Measurements from ENCODE around the gene PRXL2B. TPM values are rescaled to one million over a fixed set of nuclear protein-coding genes. Genes with fewer than 3 reads are reported as not detected.
"Not testable (repeated sequence)": the region's sequence is repeated elsewhere in the genome, so short reads cannot be mapped to it uniquely, and the experiment has no call there.

PRXL2B gene
- total RNA-seq, 1 donor from 2014 or later = 7.3 TPM

GRCh38 chr1:2550309-2550861, 36.2 kb upstream of the PRXL2B start:
- DNase-seq = not testable (repeated sequence)

DNA sequence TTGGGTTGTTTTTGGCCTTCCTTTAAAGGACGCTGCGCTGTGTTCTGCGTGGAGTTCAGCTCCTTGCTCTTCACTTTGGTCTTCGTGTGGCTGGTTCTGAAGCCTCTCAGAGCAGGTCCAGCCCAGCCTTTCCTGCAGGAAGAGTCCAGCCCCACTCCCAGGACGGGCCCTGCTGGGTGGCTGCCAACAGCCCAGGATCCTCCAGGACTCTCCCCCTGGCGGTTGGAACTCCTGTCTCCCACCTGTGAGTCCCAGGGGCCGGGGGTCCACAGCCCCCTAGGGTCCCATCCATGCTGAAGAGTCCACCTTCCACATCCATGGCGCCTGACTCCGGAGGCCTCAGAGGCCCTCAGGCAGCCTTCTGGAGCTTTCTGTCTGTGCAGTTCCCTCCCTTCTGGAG, 35.0 kb upstream of the PRXL2B start:
- DNase-seq = not testable (repeated sequence)

GRCh38 chr1:2552189-2552588, 34.4 kb upstream of the PRXL2B start:
- no peak for DNase-seq

- DNase-seq = not testable (repeated sequence)
Observed at GRCh38 chr1:2553076-2553475, 33.5 kb upstream of the PRXL2B start.

- no peak for DNase-seq
Observed at GRCh38 chr1:2553871-2554620, 32.5 kb upstream of the PRXL2B start.

- no peak for DNase-seq
Observed at GRCh38 chr1:2554621-2555387, 31.8 kb upstream of the PRXL2B start.

- peak; percentile 45 for DNase-seq
Observed at GRCh38 chr1:2555634-2556276, 30.8 kb upstream of the PRXL2B start.

DNA sequence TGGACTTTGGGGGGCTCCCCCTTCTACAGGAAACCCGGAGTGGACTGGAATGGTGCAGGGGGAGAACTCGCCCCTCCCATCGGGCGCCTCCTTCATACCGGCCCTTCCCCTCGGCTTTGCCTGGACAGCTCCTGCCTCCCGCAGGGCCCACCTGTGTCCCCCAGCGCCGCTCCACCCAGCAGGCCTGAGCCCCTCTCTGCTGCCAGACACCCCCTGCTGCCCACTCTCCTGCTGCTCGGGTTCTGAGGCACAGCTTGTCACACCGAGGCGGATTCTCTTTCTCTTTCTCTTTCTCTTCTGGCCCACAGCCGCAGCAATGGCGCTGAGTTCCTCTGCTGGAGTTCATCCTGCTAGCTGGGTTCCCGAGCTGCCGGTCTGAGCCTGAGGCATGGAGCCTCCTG, 30.3 kb upstream of the PRXL2B start, which contains the start of gene TNFRSF14:
Gene TNFRSF14, plus strand, starts transcription at position 95 of the 401 bp plus-strand sequence. Its CDS starts 294 bp downstream, at position 389.
- DNase-seq = no peak

GRCh38 chr1:2556678-2557481, 29.7 kb upstream of the PRXL2B start:
- DNase-seq = no peak

- DNase-seq = no peak
Observed at GRCh38 chr1:2557482-2558400, 28.8 kb upstream of the PRXL2B start.

- no peak for DNase-seq
Observed at GRCh38 chr1:2558420-2558819, 28.2 kb upstream of the PRXL2B start.

- DNase-seq = no peak
Observed at GRCh38 chr1:2558861-2559260, 27.7 kb upstream of the PRXL2B start.

GRCh38 chr1:2559509-2560298, 26.9 kb upstream of the PRXL2B start:
- no peak for DNase-seq

DNA sequence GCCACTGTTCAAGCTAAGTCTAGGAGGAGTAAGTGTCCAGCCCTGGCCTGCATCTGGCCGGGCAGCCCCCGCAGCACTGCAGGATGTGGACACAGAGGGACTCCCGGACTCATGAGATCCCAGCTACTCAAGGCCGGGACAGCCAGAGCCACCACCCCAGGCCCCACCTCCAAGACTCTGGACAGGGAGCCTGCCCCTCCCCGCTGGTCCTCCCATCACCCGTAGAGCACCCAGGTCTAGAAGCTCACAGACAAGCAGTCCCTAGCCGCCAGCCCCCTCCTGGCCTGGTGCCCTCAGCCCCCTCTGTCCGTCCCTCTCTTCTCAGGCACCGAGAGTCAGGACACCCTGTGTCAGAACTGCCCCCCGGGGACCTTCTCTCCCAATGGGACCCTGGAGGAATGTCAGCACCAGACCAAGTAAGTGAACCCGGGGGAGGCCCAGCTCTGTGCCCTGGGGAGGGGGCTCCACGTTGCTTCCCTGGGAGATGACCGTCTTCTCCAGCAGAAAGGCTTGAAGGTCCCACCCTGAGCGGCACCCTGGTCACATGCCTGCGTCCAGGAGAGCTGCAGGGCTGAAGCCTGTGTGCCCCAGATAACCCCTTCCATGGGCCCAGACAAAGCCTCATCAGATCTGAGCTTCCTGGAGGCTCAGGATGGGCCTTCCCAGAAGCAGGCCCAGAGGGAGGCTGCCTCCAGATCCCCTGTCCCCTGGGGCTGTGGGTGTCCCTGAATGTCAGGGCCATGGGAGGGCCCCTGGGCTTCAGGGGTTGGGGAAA, 26.1 kb upstream of the PRXL2B start:
- DNase-seq = no peak

GRCh38 chr1:2561446-2561845, 25.1 kb upstream of the PRXL2B start:
- DNase-seq = no peak

DNA sequence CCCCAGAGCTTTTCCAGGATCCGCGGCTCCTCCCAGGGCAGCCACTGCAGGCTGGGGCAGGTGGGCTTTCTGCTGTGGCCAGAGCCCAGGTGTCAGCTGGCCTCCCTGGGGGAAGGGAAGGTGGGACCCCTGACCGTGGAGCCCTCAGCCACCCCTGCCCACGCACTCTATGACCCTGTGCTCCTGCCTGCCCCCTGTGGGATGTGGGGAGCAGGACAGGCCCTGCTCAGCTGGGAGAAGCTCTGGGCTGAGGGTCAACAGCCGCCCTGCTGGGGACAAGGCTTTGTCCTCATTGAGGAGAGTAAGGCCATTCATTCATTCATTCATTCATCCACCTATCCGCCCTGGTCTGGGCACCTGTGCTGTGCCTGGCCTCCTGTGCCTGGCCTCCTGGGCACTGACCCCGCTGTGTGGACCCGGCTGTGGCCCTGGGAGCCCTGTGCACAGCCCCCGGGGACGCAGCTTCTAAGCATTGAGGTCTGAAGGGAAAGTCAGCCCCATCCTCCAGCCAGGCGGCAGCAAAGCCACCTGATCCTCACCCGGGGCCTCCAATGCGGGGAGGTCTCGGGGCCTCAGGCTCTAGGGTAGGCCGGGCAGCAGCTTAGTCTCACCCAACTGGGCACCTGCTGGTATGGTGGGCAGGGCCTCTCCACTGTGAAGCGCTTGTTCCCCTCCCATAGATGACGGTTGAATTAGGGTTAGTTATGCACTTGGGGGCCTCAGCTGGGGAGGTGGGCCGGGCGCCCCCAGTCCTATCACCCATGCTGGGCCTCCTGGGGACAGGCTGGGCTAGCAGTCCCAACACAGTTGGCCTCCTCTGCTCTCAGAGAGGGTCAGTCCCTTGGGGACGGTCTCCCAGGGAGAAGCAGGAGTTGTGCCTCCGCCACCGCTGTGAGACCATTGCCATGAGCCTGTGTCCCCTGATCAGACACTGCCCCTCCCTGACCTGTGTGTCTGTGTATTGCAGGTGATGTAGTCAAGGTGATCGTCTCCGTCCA, 24.4 kb upstream of the PRXL2B start:
- DNase-seq = no peak

DNA sequence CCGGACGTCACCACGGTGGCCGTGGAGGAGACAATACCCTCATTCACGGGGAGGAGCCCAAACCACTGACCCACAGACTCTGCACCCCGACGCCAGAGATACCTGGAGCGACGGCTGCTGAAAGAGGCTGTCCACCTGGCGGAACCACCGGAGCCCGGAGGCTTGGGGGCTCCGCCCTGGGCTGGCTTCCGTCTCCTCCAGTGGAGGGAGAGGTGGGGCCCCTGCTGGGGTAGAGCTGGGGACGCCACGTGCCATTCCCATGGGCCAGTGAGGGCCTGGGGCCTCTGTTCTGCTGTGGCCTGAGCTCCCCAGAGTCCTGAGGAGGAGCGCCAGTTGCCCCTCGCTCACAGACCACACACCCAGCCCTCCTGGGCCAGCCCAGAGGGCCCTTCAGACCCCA, 23.4 kb upstream of the PRXL2B start:
- DNase-seq = no peak

All from skin of body (tissue), 2 donors.